ENCODE results near the gene GMDS.

GMDS gene

GRCh38 chr6:1584146-1584545 is 661.3 kb downstream of the GMDS start:
- DNase-seq (ENCODE audit: extremely low spot score, insufficient read length, low read depth) (no peak), FAIRE-seq (no peak)

- no peak for FAIRE-seq
These were observed 664.0 kb downstream of the GMDS start for GRCh38 chr6:1581120-1581991.

GRCh38 chr6:1580585-1580984 is 664.8 kb downstream of the GMDS start:
- FAIRE-seq (no peak), DNase-seq (ENCODE audit: extremely low spot score, insufficient read length, low read depth) (no peak)

More at GRCh38 chr6:1581120-1581991, 664.0 kb downstream of the GMDS start:
- no peak for DNase-seq (ENCODE audit: extremely low spot score, insufficient read length, low read depth)

GRCh38 chr6:1580109-1580508 is 665.3 kb downstream of the GMDS start:
- DNase-seq (ENCODE audit: extremely low spot score, insufficient read length, low read depth) = no peak

GRCh38 chr6:1579096-1579495 is 666.3 kb downstream of the GMDS start:
- DNase-seq (ENCODE audit: extremely low spot score, insufficient read length, low read depth) = no peak
- no peak for FAIRE-seq

More at GRCh38 chr6:1580109-1580508, 665.3 kb downstream of the GMDS start:
- no peak for FAIRE-seq

GRCh38 chr6:1577896-1578745 is 667.3 kb downstream of the GMDS start:
- FAIRE-seq (peak; percentile 70), DNase-seq (ENCODE audit: extremely low spot score, insufficient read length, low read depth) (no peak)

- no peak for FAIRE-seq
These were observed 668.2 kb downstream of the GMDS start for GRCh38 chr6:1577146-1577680.

GRCh38 chr6:1576711-1577110 is 668.7 kb downstream of the GMDS start:
- no peak for FAIRE-seq

More at GRCh38 chr6:1577146-1577680, 668.2 kb downstream of the GMDS start:
- DNase-seq (ENCODE audit: extremely low spot score, insufficient read length, low read depth) = no peak

GRCh38 chr6:1576166-1576565 is 669.2 kb downstream of the GMDS start:
- DNase-seq (ENCODE audit: extremely low spot score, insufficient read length, low read depth) = no peak
- no peak for FAIRE-seq

More at GRCh38 chr6:1576711-1577110, 668.7 kb downstream of the GMDS start:
- no peak for DNase-seq (ENCODE audit: extremely low spot score, insufficient read length, low read depth)

GRCh38 chr6:1575210-1576041 is 670.0 kb downstream of the GMDS start:
- DNase-seq (ENCODE audit: extremely low spot score, insufficient read length, low read depth) (no peak), FAIRE-seq (no peak)

- FAIRE-seq (no peak), DNase-seq (ENCODE audit: extremely low spot score, insufficient read length, low read depth) (no peak)
These were observed 670.6 kb downstream of the GMDS start for GRCh38 chr6:1574890-1575209.

- FAIRE-seq = no peak
- no peak for DNase-seq (ENCODE audit: extremely low spot score, insufficient read length, low read depth)
These were observed 671.2 kb downstream of the GMDS start for GRCh38 chr6:1574083-1574761.
